Activated T-helper 2 cell treated with anti-CD3 and anti-CD28 coated beads, Interferon-gamma antibody, Interleukin-2, Interleukin-4, amounts not matched to agents 10 μg/mL and 5 μg/mL and 100 μg/mL, durations not matched to agents 14 hours and 24 hours and 36 hours (primary cell): Measurements from ENCODE around the gene CFAP119. TPM values are rescaled to one million over a fixed set of nuclear protein-coding genes. Genes with fewer than 3 reads are reported as not detected.

Experiments used
- DNase-seq: peaks from one replicate; pipeline ENCODE4 v3.0.0; 2021; ENCODE audit warnings: low spot score
- H3K27ac Mint-ChIP-seq: one replicate; pipeline ENCODE4 v1.8.0; 2021; ENCODE audit warnings: mixed read lengths
- H3K27me3 Mint-ChIP-seq: one replicate; pipeline ENCODE4 v1.8.0; 2021; ENCODE audit warnings: low read depth, mixed read lengths
- H3K36me3 Mint-ChIP-seq: one replicate; pipeline ENCODE4 v1.8.0; 2021; ENCODE audit warnings: low read depth, mixed read lengths
- H3K4me1 Mint-ChIP-seq: one replicate; pipeline ENCODE4 v1.8.0; 2021; ENCODE audit warnings: low read depth, mixed read lengths
- H3K4me3 Mint-ChIP-seq: one replicate; pipeline ENCODE4 v1.8.0; 2021; ENCODE audit warnings: low read depth, mild to moderate bottlenecking, moderate library complexity, mixed read lengths
- H3K9me3 Mint-ChIP-seq: one replicate; pipeline ENCODE4 v1.8.0; 2021; ENCODE audit warnings: mixed read lengths
- intact Hi-C: fragments of 100-400 bp; cut with micrococcal nuclease; formaldehyde crosslinking; loops from one replicate; pipeline ENCODE4 v1.15.1; 2023
- total RNA-seq: library from RNA; stranded (reverse); gene quantifications from 2 replicates; pipeline ENCODE4 v1.2.3, GENCODE V29; 2022

CFAP119 gene
- total RNA-seq, 1 donor from 2014 or later: 2.8 TPM

DNA sequence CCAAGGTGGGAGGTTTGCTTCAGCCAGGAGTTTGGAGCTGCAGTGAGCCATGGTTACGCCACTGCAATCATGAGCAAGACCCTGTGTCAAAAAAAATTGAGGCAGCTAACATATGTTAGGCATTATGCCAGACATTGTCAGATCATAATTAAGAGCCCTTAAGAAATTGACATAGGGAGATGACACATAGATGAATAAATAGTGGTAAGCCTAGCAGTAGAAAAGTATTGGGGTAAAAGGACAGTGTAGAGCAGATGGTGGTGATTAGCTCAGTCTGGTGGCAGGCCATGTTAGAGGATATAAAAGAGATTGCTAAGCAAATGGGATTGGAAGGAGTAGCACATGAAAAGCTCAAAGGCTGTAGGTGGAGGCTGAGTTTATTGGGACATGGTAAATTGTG, 40.3 kb downstream of the CFAP119 start:
- Mint-ChIP-seq H3K4me1 (peaks cover 3% of the 10 kb centered on the region), H3K9me3 (no peaks in the 10 kb centered on the region), H3K36me3 (peaks cover 83% of the 10 kb centered on the region), H3K27ac (no peak overlapping the region), H3K4me3 (no peak overlapping the region), H3K27me3 (no peaks in the 10 kb centered on the region)
- DNase-seq: no peak
- intact Hi-C loops: no loop called here

DNA sequence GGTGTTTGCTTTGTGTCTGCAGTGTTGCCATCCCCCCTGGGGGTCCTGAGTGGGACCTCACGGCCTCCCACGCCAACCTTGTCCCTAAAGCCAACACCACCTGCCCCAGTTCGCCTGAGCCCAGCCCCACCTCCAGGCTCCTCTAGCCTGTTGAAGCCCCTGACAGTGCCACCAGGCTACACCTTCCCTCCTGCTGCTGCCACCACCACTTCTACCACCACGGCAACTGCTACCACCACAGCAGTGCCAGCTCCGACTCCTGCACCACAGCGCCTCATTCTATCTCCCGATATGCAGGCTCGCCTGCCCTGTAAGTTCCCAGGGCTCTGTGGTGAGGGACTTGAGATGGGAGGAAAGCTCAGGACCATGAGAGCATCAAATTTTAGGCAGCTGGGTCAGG, 40.7 kb downstream of the CFAP119 start:
- Mint-ChIP-seq H3K4me3 (no peak overlapping the region), H3K27ac (no peak overlapping the region), H3K36me3 (peaks cover 86% of the 10 kb centered on the region), H3K27me3 (no peaks in the 10 kb centered on the region), H3K4me1 (peaks cover 8% of the 10 kb centered on the region), H3K9me3 (no peaks in the 10 kb centered on the region)
- intact Hi-C loops: no loop called here
- DNase-seq: no peak

DNA sequence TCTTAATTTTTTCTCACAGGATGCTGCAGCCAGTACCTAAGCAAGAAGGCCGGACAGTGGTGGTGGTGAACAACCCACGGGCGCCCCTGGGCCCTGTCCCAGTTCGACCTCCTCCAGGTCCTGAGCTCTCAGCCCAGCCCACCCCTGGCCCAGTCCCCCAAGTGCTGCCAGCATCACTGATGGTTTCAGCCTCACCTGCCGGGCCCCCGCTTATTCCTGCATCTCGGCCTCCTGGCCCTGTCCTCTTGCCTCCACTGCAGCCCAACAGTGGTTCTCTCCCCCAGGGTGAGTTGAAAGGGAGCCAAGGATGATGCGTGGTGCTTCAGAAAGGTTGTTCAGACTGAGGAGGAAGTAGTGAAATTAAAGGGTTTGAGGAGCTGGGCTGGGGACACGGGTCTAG, 41.2 kb downstream of the CFAP119 start:
- no peak for DNase-seq
- intact Hi-C loops: no loop called here
- Mint-ChIP-seq H3K27ac (no peak overlapping the region), H3K9me3 (no peaks in the 10 kb centered on the region), H3K36me3 (peaks cover 86% of the 10 kb centered on the region), H3K27me3 (no peaks in the 10 kb centered on the region), H3K4me3 (no peak overlapping the region), H3K4me1 (peaks cover 12% of the 10 kb centered on the region)

DNA sequence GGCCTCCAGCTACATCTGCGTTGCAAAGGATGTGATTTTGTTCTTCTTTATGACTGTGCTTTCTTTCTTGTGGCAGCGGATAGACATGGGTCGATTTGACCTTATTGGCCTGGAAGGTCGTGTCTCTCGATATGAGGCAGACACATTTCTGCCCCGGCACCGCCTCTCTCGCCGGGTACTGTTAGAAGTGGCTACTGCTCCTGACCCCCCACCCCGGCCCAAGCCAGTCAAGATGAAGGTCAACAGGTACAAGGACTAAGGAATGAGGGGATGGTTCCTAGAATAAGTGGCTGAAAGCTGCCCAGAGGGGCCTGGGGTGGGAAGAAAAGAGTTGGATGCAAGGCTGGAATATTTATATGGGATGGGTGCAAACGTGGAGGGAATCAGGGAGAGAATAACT, 41.8 kb downstream of the CFAP119 start:
- Mint-ChIP-seq H3K4me1 (peaks cover 15% of the 10 kb centered on the region), H3K36me3 (peaks cover 86% of the 10 kb centered on the region), H3K27me3 (no peaks in the 10 kb centered on the region), H3K27ac (no peak overlapping the region), H3K4me3 (no peak overlapping the region), H3K9me3 (no peaks in the 10 kb centered on the region)
- intact Hi-C loops: no loop called here
- no peak for DNase-seq

DNA sequence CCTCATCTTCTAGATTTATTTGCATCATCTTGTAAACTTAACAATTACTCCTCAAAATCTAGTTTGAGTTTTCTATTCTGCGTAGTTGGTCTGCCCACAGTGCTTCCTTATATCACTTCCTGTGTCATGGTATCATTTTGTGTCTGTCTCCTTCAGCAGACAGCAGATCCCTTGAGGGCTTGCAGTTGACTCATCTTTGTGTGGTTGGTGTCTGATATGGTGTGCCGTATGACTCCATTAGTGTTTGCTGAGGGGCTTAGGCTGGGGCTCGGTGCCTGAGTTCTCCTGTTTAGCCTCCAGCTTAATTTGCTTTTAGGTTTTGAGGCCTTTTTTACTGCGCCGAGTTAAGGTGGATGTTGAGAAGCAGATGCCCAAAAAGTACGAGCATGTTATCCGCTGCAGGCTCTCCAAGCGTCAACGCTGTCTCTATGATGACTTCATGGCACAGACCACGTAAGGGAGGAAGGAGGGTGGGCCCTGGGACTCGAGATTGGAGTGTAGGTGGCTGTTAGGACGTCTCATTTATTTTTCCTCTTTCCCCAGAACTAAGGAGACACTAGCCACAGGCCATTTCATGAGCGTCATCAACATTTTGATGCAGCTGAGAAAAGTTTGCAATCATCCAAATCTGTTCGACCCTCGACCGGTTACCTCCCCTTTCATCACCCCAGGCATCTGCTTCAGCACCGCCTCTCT, 46.0 kb downstream of the CFAP119 start:
- Mint-ChIP-seq H3K36me3 (peaks cover 80% of the 10 kb centered on the region), H3K9me3 (no peaks in the 10 kb centered on the region), H3K27me3 (no peaks in the 10 kb centered on the region), H3K27ac (peak overlapping the region; percentile 94), H3K4me1 (peaks cover 30% of the 10 kb centered on the region), H3K4me3 (peak overlapping the region; percentile 64)
- DNase-seq: peak; percentile 20
- intact Hi-C loops: no loop called here

DNA sequence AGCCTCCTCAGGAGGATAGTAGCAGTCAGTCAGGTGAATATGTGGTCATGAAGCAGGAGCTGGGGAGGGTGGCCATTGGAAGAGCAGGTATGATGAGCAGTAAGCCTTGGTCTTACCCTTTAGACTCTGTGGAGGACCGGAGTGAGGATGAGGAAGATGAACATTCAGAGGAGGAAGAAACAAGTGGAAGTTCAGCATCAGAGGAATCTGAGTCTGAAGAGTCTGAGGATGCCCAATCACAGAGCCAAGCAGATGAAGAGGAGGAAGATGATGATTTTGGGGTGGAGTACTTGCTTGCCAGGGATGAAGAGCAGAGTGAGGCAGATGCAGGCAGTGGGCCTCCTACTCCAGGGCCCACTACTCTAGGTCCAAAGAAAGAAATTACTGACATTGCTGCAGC, 50.1 kb downstream of the CFAP119 start:
- H3K27me3 Mint-ChIP-seq: no peaks in the 10 kb centered on the region

DNA sequence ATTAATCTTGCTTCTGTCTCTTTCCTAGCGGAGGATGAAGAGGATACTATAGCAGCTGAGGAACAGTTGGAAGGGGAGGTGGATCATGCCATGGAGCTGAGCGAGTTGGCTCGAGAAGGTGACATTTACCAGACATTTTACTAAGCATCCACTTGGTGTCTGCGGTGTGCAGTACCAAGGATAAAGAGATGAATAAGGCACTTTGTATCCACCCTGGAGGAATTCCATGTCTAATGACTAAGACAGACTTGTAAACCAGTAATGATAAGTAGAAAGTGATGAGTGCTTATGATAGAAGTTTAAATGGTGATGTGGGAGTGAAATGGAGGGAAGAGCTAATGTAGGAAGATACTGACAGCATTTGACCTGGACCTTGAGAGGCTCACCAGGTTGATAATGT, 50.9 kb downstream of the CFAP119 start:
- DNase-seq: no peak
- intact Hi-C loops: no loop called here
- Mint-ChIP-seq H3K27ac (no peak overlapping the region), H3K36me3 (peaks cover 87% of the 10 kb centered on the region), H3K9me3 (no peaks in the 10 kb centered on the region), H3K4me1 (peaks cover 20% of the 10 kb centered on the region), H3K4me3 (no peak overlapping the region), H3K27me3 (no peaks in the 10 kb centered on the region)

More for the DNA sequence above, 50.1 kb downstream of the CFAP119 start:
- H3K4me1 Mint-ChIP-seq: peaks cover 27% of the 10 kb centered on the region
- peak overlapping the region; percentile 19 for H3K27ac Mint-ChIP-seq
- intact Hi-C loops: no loop called here
- no peak overlapping the region for H3K4me3 Mint-ChIP-seq
- H3K36me3 Mint-ChIP-seq: peaks cover 89% of the 10 kb centered on the region
- no peak for DNase-seq
- no peaks in the 10 kb centered on the region for H3K9me3 Mint-ChIP-seq

Other genes with a start within 250 kb of the CFAP119 start
- 16.9 and 17.1 TPM in 2 replicates for gene ZNF768, start 235.5 kb downstream of the CFAP119 start, total RNA-seq
- gene ZNF747, start 227.2 kb downstream of the CFAP119 start, total RNA-seq: 11.8 and 11.9 TPM in 2 replicates
- gene ZNF764, start 203.7 kb downstream of the CFAP119 start, total RNA-seq: 14.5 and 14.6 TPM in 2 replicates
- gene ZNF688, start 190.3 kb downstream of the CFAP119 start, total RNA-seq: 8.7 and 9.2 TPM in 2 replicates
- 18.9 and 22.2 TPM in 2 replicates for gene ZNF785, start 176.4 kb downstream of the CFAP119 start, total RNA-seq
- 11.4 and 12.4 TPM in 2 replicates for gene ZNF689, start 151.7 kb downstream of the CFAP119 start, total RNA-seq
- gene PRR14, start 111.1 kb downstream of the CFAP119 start, total RNA-seq: 84.0 and 90.5 TPM in 2 replicates
- gene FBRS, start 103.6 kb downstream of the CFAP119 start, total RNA-seq: 107 TPM in 2 replicates
- gene SRCAP, start 62.9 kb downstream of the CFAP119 start, total RNA-seq: 83.6 TPM in 2 replicates
- gene PHKG2, start 13.6 kb downstream of the CFAP119 start, total RNA-seq: 38.1 and 41.6 TPM in 2 replicates
- 83.8 and 91.6 TPM in 2 replicates for gene RNF40, start 260 bp upstream of the CFAP119 start, total RNA-seq
- gene ZNF629, start 25.1 kb upstream of the CFAP119 start, total RNA-seq: 0.78 and 0.82 TPM in 2 replicates
- 26.8 and 27.1 TPM in 2 replicates for gene BCL7C, start 132.0 kb upstream of the CFAP119 start, total RNA-seq
- gene CTF1, start 134.6 kb upstream of the CFAP119 start, total RNA-seq: 0.21 and 0.30 TPM in 2 replicates
- 34.4 and 34.6 TPM in 2 replicates for gene FBXL19, start 161.5 kb upstream of the CFAP119 start, total RNA-seq
- gene ORAI3, start 187.0 kb upstream of the CFAP119 start, total RNA-seq: 14.2 and 17.4 TPM in 2 replicates
- 28.9 TPM in 2 replicates for gene SETD1A, start 195.7 kb upstream of the CFAP119 start, total RNA-seq
- 2.9 and 3.3 TPM in 2 replicates for gene HSD3B7, start 223.1 kb upstream of the CFAP119 start, total RNA-seq
- 0.57 and 0.97 TPM in 2 replicates for gene STX1B, start 248.6 kb upstream of the CFAP119 start, total RNA-seq